ENCODE results near the gene DNASE1.

The DNASE1 gene

GRCh38 chr16:3701531-3701930, 47.0 kb downstream of the DNASE1 start:
- peak in 1 of 2 experiments; percentile 51 for DNase-seq

DNA sequence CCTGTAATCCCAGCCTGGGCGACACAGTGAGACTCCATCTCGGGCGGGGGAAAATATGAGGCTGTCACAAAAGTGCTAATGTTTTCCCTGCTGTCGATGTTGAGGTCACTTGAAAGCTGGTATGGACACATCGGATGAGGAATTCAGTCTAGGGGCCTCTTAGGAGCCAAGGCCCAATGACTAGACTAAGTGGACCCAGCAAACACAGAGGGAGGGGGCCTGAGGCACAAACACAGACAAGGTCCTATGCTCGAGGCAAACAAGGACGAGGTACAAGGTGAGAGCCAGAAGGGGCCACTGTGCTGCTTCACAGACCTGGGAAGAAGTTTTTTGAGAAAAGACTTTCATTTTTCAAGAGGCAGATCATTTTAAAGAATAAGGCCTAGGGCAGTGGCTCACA, 47.6 kb downstream of the DNASE1 start:
- DNase-seq = no peak

DNA sequence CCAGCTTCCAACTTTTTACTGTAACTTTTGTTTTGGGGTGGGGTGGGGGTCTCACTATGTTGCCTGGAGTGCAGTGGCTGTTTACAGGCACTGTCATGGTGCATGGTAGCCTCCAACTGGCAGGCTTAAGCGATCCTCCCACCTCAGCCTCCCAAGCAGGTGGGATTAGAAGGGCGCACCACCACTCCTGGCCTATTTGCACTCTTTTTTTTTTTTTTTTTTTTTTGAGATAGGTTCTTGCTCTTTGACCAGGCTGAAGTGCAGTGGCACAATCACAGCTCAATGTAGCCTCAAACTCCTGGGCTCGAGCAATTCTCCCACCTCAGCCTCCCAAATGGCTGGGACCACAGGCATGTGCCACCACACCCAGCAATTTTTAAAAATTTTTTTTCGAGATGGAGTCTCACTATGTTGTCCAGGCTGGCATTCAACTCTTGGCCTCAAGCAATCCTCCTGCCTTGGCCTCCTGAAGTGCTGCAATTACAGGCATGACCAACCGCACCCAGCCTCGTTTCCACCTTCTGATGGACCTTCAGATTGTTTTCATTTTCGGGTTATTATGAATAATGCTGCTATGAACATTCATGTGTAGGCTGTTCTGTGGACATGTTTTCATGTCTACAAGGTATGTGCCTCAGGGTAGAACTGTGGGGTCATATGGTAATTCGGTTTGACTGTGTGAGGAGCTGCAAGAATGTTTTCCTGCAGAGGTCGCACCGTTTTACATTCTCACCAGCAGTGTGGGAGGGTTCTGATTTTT, 51.9 kb downstream of the DNASE1 start:
- no peak for DNase-seq

Data from NCI-H526 (cell line).